HCT116 (cell line): Measurements from ENCODE around the gene OR5W2. TPM values are rescaled to one million over a fixed set of nuclear protein-coding genes. Genes with fewer than 3 reads are reported as not detected.

Experiments
- ATAC-seq: fragments of 200-7000 bp; cut with Tn5 transposase; 2 replicates; pipeline ENCODE4 v1.9.1; 2020; ENCODE audit warnings: mild to moderate bottlenecking, moderate library complexity
- BruUV-seq: library from RNA; stranded (reverse); fragments of 400-500 nt; replicated peaks from 2 replicates; lab custom pipeline; 2021; lab: Mats Ljungman, UMichigan
- CTCF ChIA-PET: fragments of 300-600 bp; sonication (Branson Sonifier 250); formaldehyde crosslinking; loops from one replicate; lab custom pipeline; 2021; ENCODE audit warnings: antibody characterized with exemption; lab: Charles Lee
- POLR2A ChIA-PET: fragments of 300-600, 350-600 bp; sonication (Branson Sonifier 250); formaldehyde crosslinking; loops from one replicate; lab custom pipeline; 2021; ENCODE audit warnings: antibody characterized with exemption; lab: Charles Lee
- RAD21 ChIA-PET, 2 experiments: fragments of 300-600 bp; sonication (Branson Sonifier 250); formaldehyde crosslinking; loops; one replicate each; lab custom pipeline; 2023; ENCODE audit warnings: low total read pairs in 2 of 2; ENCODE audit not compliant: uncharacterized antibody in 2 of 2, unreplicated experiment in 2 of 2, low non-redundant PET in 1 of 2; lab: Charles Lee
- DNase-seq: peaks from one replicate; pipeline ENCODE4 v3.0.0-alpha.2; 2010; ENCODE audit warnings: low read depth, low spot score
- H2AFZ ChIP-seq: fragments of 200-600 bp; shearing (Covaris generic), sonication (generic); 2 replicates; pipeline ENCODE4 v1.6.1; 2017; ENCODE audit warnings: low read depth, mixed run types, mixed read lengths, antibody characterized with exemption, low read length; ENCODE audit not compliant: poor library complexity, severe bottlenecking
- H3K27ac ChIP-seq: 2 replicates; pipeline ENCODE4 v1.5.1; 2012; ENCODE audit warnings: low read depth, low read length
- H3K27me3 ChIP-seq: fragments of 200-600 bp; sonication (generic); 2 replicates; pipeline ENCODE4 v1.6.1; 2016; ENCODE audit warnings: mixed run types, low read length, mixed read lengths; ENCODE audit not compliant: insufficient read depth
- H3K36me3 ChIP-seq, 2 experiments: fragments of 200-500 bp in 1 of 2; fragments of 200-600 bp in 1 of 2; sonication (Bioruptor generic) in 1 of 2; sonication (generic) in 1 of 2; 2 replicates each; pipeline versions ENCODE4 v1.5.1 to v1.6.1; 2014 to 2016; ENCODE audit warnings: low read length in 2 of 2, inconsistent platforms in 1 of 2, mixed read lengths in 1 of 2, mixed run types in 1 of 2; ENCODE audit not compliant: insufficient read depth in 2 of 2, control insufficient read depth in 1 of 2
- H3K4me1 ChIP-seq, 2 experiments: fragments of 200-600 bp in 1 of 2; sonication (generic) in 1 of 2; 2 replicates each; pipeline versions ENCODE4 v1.5.1 to v1.6.1; 2012 to 2017; ENCODE audit warnings: low read length in 2 of 2, inconsistent platforms in 1 of 2, mild to moderate bottlenecking in 1 of 2, mixed read lengths in 1 of 2, mixed run types in 1 of 2, moderate library complexity in 1 of 2; ENCODE audit not compliant: insufficient read depth in 2 of 2, control insufficient read depth in 1 of 2
- H3K4me2 ChIP-seq: fragments of 200-600 bp; sonication (generic); 2 replicates; pipeline ENCODE4 v1.6.1; 2017; ENCODE audit warnings: mixed run types, low read length, mixed read lengths
- H3K4me3 ChIP-seq, 2 experiments: fragments of 200-600 bp in 1 of 2; sonication (generic) in 1 of 2; replicated peaks in 1 of 2; 2 replicates each; pipeline ENCODE4 v1.5.1; 2011 to 2016; ENCODE audit warnings: low read length in 2 of 2, control low read depth in 1 of 2, low read depth in 1 of 2, mild to moderate bottlenecking in 1 of 2, mixed read lengths in 1 of 2, mixed run types in 1 of 2
- H3K79me2 ChIP-seq: fragments of 200-600 bp; sonication (generic); 2 replicates; pipeline ENCODE4 v1.6.1; 2017; ENCODE audit warnings: mild to moderate bottlenecking, mixed run types, low read length, moderate library complexity, mixed read lengths; ENCODE audit not compliant: insufficient read depth
- H3K9ac ChIP-seq: fragments of 200-600 bp; sonication (generic); 2 replicates; pipeline ENCODE4 v1.6.1; 2016; ENCODE audit warnings: low read length, mixed read lengths
- H3K9me2 ChIP-seq: fragments of 200-600 bp; sonication (generic), shearing (Covaris generic); 2 replicates; pipeline ENCODE4 v1.6.1; 2017; ENCODE audit warnings: mixed run types, mild to moderate bottlenecking, moderate library complexity; ENCODE audit not compliant: insufficient read depth
- H3K9me3 ChIP-seq, 2 experiments: fragments of 200-500 bp in 1 of 2; fragments of 200-600 bp in 1 of 2; sonication (Bioruptor generic) in 1 of 2; sonication (generic) in 1 of 2; 2 replicates each; pipeline ENCODE4 v1.6.1; 2014 to 2017; ENCODE audit warnings: low read length in 2 of 2, mixed read lengths in 2 of 2, inconsistent platforms in 1 of 2, low read depth in 1 of 2, mild to moderate bottlenecking in 1 of 2, mixed run types in 1 of 2, moderate library complexity in 1 of 2; ENCODE audit not compliant: control insufficient read depth in 1 of 2, insufficient read depth in 1 of 2
- H4K20me1 ChIP-seq: fragments of 200-600 bp; sonication (generic), shearing (Covaris generic); 2 replicates; pipeline ENCODE4 v1.6.1; 2017; ENCODE audit warnings: mixed run types, mild to moderate bottlenecking, moderate library complexity; ENCODE audit not compliant: insufficient read depth
- CBX3 ChIP-seq: IDR thresholded peaks from 2 replicates; pipeline ENCODE4 v1.6.1; 2012; ENCODE audit warnings: low read depth
- CEBPB ChIP-seq: IDR thresholded peaks from 2 replicates; pipeline ENCODE4 v1.6.1; 2012; ENCODE audit warnings: low read depth
- EGR1 ChIP-seq: IDR thresholded peaks from 2 replicates; pipeline ENCODE4 v1.6.1; 2012; ENCODE audit warnings: low read depth
- ELF1 ChIP-seq: IDR thresholded peaks from 2 replicates; pipeline ENCODE4 v1.6.1; 2012; ENCODE audit warnings: low read depth, borderline replicate concordance
- EZH2 ChIP-seq: fragments of 200-600 bp; sonication (generic); IDR thresholded peaks from 2 replicates; pipeline ENCODE4 v1.6.1; 2017; ENCODE audit warnings: antibody characterized with exemption, mixed run types
- EZH2phosphoT487 ChIP-seq: fragments of 200-600 bp; IDR thresholded peaks from 2 replicates; pipeline ENCODE4 v1.6.1; 2018; ENCODE audit warnings: antibody characterized with exemption, borderline replicate concordance
- FOSL1 ChIP-seq: IDR thresholded peaks from 2 replicates; pipeline ENCODE4 v1.6.1; 2012; ENCODE audit warnings: low read depth
- JUND ChIP-seq: IDR thresholded peaks from 2 replicates; pipeline ENCODE4 v1.6.1; 2012
- POLR2A ChIP-seq: IDR thresholded peaks from 2 replicates; pipeline ENCODE4 v1.7.0; 2011; ENCODE audit warnings: borderline replicate concordance; ENCODE audit not compliant: insufficient read depth, insufficient read length; ENCODE audit errors: extremely low read depth
- POLR2AphosphoS5 ChIP-seq: IDR thresholded peaks from 2 replicates; pipeline ENCODE4 v1.6.1; 2011; ENCODE audit warnings: mild to moderate bottlenecking, low read depth, low read length, moderate library complexity
- REST ChIP-seq: IDR thresholded peaks from 2 replicates; pipeline ENCODE4 v1.6.1; 2012; ENCODE audit warnings: low read depth
- SP1 ChIP-seq: IDR thresholded peaks from 2 replicates; pipeline ENCODE4 v1.6.1; 2012; ENCODE audit warnings: low read depth
- SRF ChIP-seq: IDR thresholded peaks from 2 replicates; pipeline ENCODE4 v1.6.1; 2012; ENCODE audit warnings: low read depth
- TCF7L2 ChIP-seq: IDR thresholded peaks from 2 replicates; pipeline ENCODE4 v1.7.0; 2011; ENCODE audit warnings: borderline replicate concordance, inconsistent platforms; ENCODE audit not compliant: insufficient read depth, insufficient read length; ENCODE audit errors: extremely low read depth
- YY1 ChIP-seq: IDR thresholded peaks from 2 replicates; pipeline ENCODE4 v1.6.1; 2011; ENCODE audit warnings: low read length, low read depth, moderate library complexity, mild to moderate bottlenecking; ENCODE audit not compliant: insufficient replicate concordance; ENCODE audit errors: extremely low read depth
- ZBTB33 ChIP-seq: IDR thresholded peaks from 2 replicates; pipeline ENCODE4 v1.6.1; 2011; ENCODE audit warnings: mild to moderate bottlenecking, low read length, moderate library complexity; ENCODE audit not compliant: insufficient replicate concordance; ENCODE audit errors: extremely low read depth
- ZFX ChIP-seq: fragments of 450-650 bp; IDR thresholded peaks from 2 replicates; pipeline ENCODE4 v1.6.1; 2017
- intact Hi-C: fragments of 100-400 bp; cut with micrococcal nuclease; formaldehyde crosslinking; loops from 2 replicates; pipeline ENCODE4 v1.10.0; 2022
- total RNA-seq: library from RNA; stranded (reverse); gene quantifications from one replicate; pipeline ENCODE4 v1.2.1, GENCODE V29; 2021; ENCODE audit not compliant: unreplicated experiment

Gene OR5W2
- total RNA-seq, 1 experiment from 2014 or later, result not detected

- Histone ChIP-seq H3K36me3 (no peaks in the 10 kb centered on the region), H3K4me3 (no peak overlapping the region), H2AFZ (no peak overlapping the region), H3K27ac (no peak overlapping the region), H3K9ac (no peak overlapping the region), H4K20me1 (no peaks in the 10 kb centered on the region), H3K9me3 (peaks cover 0 to 19% of the 10 kb centered on the region in 2 experiments; a peak in 2 of 4 replicates), H3K79me2 (no peaks in the 10 kb centered on the region), H3K27me3 (no peaks in the 10 kb centered on the region), H3K9me2 (no peaks in the 10 kb centered on the region), H3K4me2 (no peak overlapping the region), H3K4me1 (no peaks in the 10 kb centered on the region)
- ChIA-PET RAD21 (no interaction called here), POLR2A (no interaction called here), CTCF (no interaction called here)
- intact Hi-C loops, result no loop called here
- no TSS peak for BruUV-seq
- ATAC-seq, result no peak
- DNase-seq, result no peak
- TF ChIP-seq TCF7L2 (no peak), EGR1 (no peak), SRF (no peak), ZFX (no peak), ELF1 (no peak), CEBPB (no peak), SP1 (no peak), EZH2 (no peak), REST (no peak), YY1 (no peak), ZBTB33 (no peak), CBX3 (no peak), JUND (no peak), POLR2A (no peak), FOSL1 (no peak), EZH2phosphoT487 (no peak), POLR2AphosphoS5 (no peak)
Observed at GRCh38 chr11:55902308-55902707, 12.1 kb downstream of the OR5W2 start.
